Suppressor macrophage treated with lipopolysaccharide for 4 hours (primary cell): ENCODE data around the gene SMARCB1.
A peak's percentile ranks its signal among the peaks of the same experiment; 100 is the strongest.

Source experiments
- DNase-seq: peaks from one replicate; pipeline ENCODE4 v3.0.0-alpha.2; 2020

SMARCB1 gene

GRCh38 chr22:23833017-23833751 lies 46.4 kb downstream of the SMARCB1 start:
- no peak for DNase-seq

GRCh38 chr22:23833911-23834317 lies 47.1 kb downstream of the SMARCB1 start:
- no peak for DNase-seq

DNA sequence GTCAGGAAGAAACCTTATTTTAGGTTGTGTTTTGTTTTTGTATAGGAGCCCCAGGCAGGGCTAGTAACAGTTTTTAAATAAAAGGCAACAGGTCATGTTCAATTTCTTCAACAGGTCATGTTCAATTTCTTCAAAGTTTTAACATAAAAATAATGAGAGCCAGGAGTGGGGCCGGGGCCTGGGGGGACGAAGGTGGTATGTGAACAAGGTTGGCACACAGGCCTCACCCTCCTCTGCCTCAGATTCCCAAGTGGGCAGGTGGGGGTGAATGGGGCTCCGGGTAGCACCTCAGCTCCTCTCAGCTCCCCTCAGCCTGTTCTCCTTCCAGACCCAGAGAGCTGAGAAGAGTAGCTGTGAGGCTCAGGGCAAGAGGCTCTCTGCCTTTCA lies 47.6 kb downstream of the SMARCB1 start:
- no peak for DNase-seq

- DNase-seq, result no peak
Observed at GRCh38 chr22:23834793-23835483, 48.2 kb downstream of the SMARCB1 start.

- no peak for DNase-seq
Observed at GRCh38 chr22:23835484-23836144, 48.8 kb downstream of the SMARCB1 start.

GRCh38 chr22:23836281-23836680 lies 49.5 kb downstream of the SMARCB1 start:
- DNase-seq, result no peak

DNA sequence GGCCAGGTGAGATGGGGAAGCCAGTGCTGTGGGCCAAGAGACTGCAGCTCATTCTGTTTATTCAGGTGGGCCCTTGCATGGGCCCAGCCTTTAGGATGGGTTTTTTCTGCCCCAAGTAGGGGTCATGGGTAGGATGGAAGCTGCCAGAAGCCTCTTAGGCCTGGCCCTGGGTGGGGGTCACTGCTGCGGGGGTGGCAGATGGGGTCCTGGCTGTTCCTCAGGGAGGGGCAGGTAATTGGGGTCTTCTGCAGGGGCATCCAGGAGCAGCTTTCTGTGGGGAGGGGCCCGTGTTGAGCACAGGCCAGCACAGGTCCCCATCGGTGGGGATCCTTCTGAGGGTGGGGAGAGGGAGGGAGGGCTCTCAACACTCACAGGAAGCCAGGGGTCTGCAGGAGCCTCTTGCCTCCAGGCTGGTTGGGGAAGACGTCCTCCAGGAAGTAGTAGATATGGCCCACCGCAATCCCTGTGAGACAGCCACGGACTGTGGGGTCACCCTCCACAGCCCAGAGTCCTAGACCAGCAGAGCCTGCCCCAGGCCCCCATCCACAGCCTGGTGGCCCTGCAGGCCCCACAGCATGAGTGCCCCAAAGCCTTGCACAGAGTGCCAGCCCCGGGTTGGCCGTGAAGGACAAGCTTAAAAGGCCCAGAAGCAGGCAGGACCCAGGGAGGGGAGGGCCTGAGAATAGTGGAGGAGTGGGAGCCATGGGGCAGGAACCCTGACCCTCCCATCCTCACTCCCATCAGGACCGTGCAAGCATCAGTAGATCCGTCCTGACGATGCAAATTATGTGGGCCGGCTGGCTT lies 50.1 kb downstream of the SMARCB1 start:
- DNase-seq, result no peak

DNA sequence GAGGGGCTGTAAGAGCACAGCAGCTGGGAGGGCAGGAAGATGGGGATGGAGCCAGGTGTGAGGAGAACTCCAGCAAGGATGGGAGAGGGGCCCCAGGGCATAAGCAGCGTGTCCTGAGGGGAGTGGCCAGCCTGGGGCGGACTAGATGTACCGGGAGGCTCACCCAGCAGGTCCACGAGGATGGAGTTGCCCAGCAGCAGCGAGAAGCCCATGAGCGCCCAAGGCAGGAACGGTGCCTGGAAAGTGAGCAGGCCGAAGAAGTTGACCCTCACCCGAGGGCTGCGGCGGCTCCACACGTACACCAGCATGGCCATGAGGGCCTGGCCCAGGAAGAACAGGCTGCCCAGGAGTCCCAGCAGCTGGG lies 50.7 kb downstream of the SMARCB1 start:
- DNase-seq, result no peak

DNA sequence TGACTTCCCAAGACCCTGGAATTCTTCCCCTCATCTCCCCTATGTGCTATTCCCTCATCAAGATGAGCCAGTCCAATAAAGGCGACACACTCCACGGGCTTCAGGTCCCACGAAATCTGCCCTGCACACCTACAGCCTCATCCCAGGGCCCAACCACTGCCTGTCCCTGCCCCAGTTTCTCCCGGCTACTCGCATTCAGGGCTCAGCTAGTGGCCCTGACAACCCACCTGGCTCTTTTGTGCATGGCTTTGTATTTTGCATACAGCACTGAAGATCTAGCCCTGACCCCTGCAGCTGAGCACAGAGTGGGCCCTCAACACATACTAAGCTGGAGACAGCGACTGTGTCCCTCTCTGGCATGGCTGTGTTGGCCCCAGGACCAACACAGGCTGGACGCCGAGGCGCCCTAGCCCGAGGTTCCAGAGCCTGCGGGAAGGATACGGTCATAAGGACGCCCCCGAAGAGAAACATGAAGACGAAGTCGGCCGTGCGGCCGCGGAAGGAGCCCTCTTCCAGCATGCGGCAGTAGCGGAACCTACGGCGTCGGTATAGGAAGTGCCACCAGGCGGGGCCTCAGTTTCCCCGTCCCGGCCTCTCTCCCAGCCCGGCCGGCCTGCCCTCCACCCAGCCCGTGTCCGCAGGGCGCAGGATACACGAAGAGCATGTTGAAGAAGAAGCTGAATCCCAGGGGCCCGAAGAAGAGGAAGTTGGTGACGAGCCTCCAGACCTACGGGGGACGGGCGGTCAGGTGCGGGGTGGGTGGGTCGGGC lies 51.3 kb downstream of the SMARCB1 start:
- DNase-seq, result peak; percentile 11

DNA sequence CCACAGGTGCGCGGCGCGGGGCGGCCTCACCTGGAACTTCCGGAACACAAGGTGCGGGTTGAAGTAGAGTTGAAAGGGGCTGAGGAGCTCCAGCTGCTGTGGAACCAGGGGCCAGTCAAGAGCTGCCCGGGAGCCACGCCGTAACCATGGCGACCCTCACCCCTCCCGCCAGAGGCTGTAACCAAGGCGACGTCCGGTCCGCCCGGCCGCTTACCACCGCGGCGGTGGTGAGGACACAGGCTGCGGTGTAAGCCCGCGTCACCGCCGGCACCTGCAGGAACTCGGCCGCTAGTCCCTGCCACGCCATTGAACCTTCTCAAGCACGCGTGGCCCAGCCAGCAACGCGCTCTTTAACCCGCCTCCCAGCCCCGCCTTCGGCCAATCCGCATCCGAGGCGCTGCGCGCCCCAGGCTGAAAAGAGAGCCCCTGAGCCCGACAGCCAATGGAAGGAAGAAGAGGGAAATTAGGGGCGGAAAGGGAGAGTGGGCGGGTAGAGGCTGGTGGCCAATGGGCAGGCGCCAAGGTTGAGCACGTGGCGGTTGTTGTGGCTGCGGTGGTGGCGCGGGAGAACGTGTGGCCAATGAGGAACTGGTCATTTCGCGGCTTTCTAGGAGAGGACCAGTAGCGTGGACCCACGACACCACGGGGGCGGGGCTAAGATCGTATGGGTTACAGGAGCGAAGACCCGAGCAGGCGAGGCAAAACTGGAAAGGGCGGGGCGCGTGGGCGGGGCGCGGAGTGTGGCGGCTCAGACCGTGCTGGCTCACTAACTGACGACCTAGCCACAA lies 52.1 kb downstream of the SMARCB1 start, which contains the start of gene DERL3:
Gene DERL3 (minus strand): TSS at position 326 of the 788 bp plus-strand sequence. CDS start 19 bp downstream, at position 307.
- DNase-seq, result peak; percentile 98

DNA sequence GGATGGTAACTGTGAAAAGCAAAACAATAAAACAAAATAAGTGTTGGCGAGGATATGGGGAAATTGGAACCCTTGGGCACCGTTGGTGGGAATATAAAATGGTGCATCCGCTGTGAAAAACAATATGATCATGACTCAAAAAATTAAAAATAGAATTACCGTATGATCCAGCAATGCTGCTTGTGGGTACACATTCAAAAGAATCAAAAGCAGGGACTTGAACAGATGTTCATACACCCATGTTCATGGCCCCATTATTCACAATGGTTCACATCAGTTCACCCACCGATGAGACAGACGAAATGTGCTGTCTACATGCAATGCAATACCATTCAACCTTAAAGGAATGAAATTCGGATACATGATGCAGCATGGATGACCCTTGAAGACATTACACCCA lies 53.3 kb downstream of the SMARCB1 start:
- no peak for DNase-seq

DNA sequence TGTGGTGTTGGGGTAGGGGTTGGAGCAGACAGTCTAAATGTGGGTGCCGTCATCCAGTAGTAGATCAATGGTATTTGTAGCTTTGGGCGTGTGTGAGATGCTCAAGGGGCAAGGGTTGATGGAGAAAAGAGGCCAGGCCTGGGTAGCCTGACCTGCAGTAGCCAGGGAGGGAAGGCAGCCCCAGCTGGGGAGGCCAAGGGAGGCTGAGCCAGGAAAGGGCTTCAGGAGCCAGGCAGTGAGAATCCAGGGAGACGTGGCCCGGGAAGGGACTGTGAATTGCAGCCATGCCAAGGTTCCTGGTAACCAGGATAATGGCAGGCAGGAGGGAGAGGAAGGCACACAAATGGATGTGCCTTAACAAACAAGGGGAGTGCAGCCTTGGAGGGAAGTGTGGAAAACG lies 54.5 kb downstream of the SMARCB1 start:
- DNase-seq, result no peak

DNA sequence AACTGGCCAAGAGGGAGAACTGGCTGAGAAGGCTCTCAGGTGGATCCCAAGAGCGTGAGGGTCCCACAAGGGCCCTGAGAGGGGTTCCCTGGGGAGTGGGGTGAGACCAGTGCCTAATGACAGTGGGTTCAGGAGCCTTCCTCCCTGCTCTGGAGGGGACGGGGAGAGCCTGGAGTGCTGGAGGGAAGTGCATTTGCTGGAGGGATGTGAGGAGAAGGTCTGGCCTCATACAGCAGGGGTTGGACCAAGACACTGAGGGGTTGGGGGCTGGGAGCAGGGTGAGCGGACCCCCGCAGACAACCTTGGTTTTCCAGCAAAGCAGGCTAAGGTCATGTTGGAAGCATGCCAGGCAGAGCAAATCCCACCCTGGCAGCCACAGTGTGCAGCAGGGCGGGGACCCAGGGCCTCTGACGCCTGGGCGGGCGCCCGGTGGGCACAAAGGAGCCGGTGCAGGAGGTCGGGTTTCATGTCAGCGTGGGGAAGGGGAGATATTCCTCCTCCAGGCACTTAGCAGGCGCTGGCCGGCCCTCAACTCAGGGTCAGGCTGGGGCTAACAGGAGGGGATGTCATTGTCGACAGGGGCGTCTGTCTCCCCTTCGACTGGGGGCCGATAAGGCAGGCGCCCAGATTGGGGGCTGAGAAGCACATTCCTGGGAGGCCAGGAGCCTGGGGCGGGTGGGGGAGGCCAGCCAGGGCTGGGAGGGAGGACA lies 55.1 kb downstream of the SMARCB1 start:
- no peak for DNase-seq

GRCh38 chr22:23842599-23842998 lies 55.8 kb downstream of the SMARCB1 start:
- DNase-seq, result no peak

GRCh38 chr22:23844739-23845202 lies 58.0 kb downstream of the SMARCB1 start:
- DNase-seq, result no peak

GRCh38 chr22:23845265-23846080 lies 58.7 kb downstream of the SMARCB1 start:
- DNase-seq, result no peak

DNA sequence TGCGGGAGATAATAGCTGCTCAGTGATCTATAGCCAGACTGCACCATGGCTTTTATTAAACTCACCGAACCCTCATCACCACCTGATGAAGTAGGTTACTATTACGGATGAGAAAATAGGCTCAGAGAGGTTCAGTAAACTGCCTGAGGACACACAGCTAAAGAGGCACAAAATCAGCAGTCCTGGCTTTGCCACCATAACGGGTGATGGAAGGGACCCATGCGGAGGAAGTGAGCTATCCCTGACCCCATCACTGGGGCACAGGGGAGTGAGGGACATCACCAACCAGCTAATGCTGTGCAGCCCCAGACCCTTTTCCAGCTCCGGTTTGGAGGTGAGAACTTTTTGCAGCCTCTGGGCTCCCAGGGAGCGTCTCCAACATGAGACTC lies 59.3 kb downstream of the SMARCB1 start:
- no peak for DNase-seq

- DNase-seq, result no peak
Observed at GRCh38 chr22:23847310-23847920, 60.6 kb downstream of the SMARCB1 start.
